ENCODE results near the gene FLNB. TPM values are rescaled to one million over a fixed set of nuclear protein-coding genes. Genes with fewer than 3 reads are reported as not detected.
A peak's percentile ranks its signal among the peaks of the same experiment; 100 is the strongest.

Gene FLNB
- total and polyA plus RNA-seq, 2 of the 13 experiments (the other 11 are each of a cell fraction or from before 2014, with no cell fraction given): 106 to 130 TPM

DNA sequence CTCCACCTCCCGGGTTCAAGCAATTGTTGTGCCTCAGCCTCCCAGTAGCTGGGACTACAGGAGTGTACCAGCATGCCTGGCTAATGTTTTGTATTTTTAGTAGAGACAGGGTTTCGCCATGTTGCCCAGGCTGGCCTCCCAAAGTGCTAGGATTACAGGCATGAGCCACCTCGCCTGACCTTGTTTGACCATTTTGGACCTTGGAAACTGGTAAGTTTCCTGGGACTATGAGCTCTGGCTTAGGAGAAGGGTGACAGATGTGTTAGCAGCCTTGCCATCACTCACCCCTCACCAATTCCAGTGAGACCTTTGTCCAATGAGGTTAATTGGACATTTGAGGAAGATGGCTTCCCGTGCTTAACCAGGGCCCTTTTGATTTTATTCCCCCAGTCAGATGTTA, 182.7 kb downstream of the FLNB start (continued):
- TF ChIP-seq, protein P1, sequence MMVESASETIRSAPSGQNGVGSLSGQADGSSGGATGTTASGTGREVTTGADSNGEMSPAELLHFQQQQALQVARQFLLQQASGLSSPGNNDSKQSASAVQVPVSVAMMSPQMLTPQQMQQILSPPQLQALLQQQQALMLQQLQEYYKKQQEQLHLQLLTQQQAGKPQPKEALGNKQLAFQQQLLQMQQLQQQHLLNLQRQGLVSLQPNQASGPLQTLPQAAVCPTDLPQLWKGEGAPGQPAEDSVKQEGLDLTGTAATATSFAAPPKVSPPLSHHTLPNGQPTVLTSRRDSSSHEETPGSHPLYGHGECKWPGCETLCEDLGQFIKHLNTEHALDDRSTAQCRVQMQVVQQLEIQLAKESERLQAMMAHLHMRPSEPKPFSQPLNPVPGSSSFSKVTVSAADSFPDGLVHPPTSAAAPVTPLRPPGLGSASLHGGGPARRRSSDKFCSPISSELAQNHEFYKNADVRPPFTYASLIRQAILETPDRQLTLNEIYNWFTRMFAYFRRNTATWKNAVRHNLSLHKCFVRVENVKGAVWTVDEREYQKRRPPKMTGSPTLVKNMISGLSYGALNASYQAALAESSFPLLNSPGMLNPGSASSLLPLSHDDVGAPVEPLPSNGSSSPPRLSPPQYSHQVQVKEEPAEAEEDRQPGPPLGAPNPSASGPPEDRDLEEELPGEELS (CRISPR knock-in tag; IDR thresholded peaks at IDR 0.05): 0 out of 2 replicates have a peak, but pooled peaks have one; percentile 28
- TF ChIP-seq ZNF20 (CRISPR knock-in tag; IDR thresholded peaks at IDR 0.05) (no peak), POLR2AphosphoS2 (IDR thresholded peaks at IDR 0.05; ENCODE audit: low read depth, low read length) (no peak), ZNF709 (CRISPR knock-in tag; IDR thresholded peaks at IDR 0.05) (no peak), CEBPG (CRISPR knock-in tag; IDR thresholded peaks at IDR 0.05) (peak; percentile 2; the same call in 1 of the 2 replicates), ZNF891 (CRISPR knock-in tag; IDR thresholded peaks at IDR 0.05) (no peak), PRPF4 (IDR thresholded peaks at IDR 0.05; ENCODE audit: low read depth, low read length, poor library complexity, severe bottlenecking) (no peak), CENPT (CRISPR knock-in tag; IDR thresholded peaks at IDR 0.05; ENCODE audit: low read depth) (no peak), MTF1 (CRISPR knock-in tag; IDR thresholded peaks at IDR 0.05) (no peak), AGO1 (IDR thresholded peaks at IDR 0.05; ENCODE audit: low read depth, low read length, poor library complexity, severe bottlenecking) (no peak), ZNF629 (CRISPR knock-in tag; conservative IDR thresholded peaks at IDR 0.05) (peak; percentile 27; the same call in 1 of the 2 replicates), ERF (CRISPR knock-in tag; IDR thresholded peaks at IDR 0.05) (no peak), TOPORS (CRISPR knock-in tag; IDR thresholded peaks at IDR 0.05) (no peak), HOXA3 (CRISPR knock-in tag; IDR thresholded peaks at IDR 0.05) (peak; percentile 26), ZNF644 (CRISPR knock-in tag; IDR thresholded peaks at IDR 0.05; ENCODE audit: low read depth) (0 out of 2 replicates have a peak, but pooled peaks have one; percentile 52), GABPB1 (CRISPR knock-in tag; IDR thresholded peaks at IDR 0.05) (0 out of 2 replicates have a peak, but pooled peaks have one; percentile 17), STAG1 (CRISPR knock-in tag; IDR thresholded peaks at IDR 0.05) (no peak), TEAD3 (CRISPR knock-in tag; optimal IDR thresholded peaks at IDR 0.05; ENCODE audit: borderline replicate concordance) (peak; percentile 9)
- TF ChIP-seq, protein P2, sequence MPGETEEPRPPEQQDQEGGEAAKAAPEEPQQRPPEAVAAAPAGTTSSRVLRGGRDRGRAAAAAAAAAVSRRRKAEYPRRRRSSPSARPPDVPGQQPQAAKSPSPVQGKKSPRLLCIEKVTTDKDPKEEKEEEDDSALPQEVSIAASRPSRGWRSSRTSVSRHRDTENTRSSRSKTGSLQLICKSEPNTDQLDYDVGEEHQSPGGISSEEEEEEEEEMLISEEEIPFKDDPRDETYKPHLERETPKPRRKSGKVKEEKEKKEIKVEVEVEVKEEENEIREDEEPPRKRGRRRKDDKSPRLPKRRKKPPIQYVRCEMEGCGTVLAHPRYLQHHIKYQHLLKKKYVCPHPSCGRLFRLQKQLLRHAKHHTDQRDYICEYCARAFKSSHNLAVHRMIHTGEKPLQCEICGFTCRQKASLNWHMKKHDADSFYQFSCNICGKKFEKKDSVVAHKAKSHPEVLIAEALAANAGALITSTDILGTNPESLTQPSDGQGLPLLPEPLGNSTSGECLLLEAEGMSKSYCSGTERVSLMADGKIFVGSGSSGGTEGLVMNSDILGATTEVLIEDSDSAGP (CRISPR knock-in tag; IDR thresholded peaks at IDR 0.05; ENCODE audit: borderline replicate concordance): no peak
- TF ChIP-seq, protein P3, sequence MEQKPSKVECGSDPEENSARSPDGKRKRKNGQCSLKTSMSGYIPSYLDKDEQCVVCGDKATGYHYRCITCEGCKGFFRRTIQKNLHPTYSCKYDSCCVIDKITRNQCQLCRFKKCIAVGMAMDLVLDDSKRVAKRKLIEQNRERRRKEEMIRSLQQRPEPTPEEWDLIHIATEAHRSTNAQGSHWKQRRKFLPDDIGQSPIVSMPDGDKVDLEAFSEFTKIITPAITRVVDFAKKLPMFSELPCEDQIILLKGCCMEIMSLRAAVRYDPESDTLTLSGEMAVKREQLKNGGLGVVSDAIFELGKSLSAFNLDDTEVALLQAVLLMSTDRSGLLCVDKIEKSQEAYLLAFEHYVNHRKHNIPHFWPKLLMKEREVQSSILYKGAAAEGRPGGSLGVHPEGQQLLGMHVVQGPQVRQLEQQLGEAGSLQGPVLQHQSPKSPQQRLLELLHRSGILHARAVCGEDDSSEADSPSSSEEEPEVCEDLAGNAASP (CRISPR knock-in tag; IDR thresholded peaks at IDR 0.05; ENCODE audit: borderline replicate concordance): peak; percentile 92; the same call in 1 of the 2 replicates
- TF ChIP-seq, protein P4, sequence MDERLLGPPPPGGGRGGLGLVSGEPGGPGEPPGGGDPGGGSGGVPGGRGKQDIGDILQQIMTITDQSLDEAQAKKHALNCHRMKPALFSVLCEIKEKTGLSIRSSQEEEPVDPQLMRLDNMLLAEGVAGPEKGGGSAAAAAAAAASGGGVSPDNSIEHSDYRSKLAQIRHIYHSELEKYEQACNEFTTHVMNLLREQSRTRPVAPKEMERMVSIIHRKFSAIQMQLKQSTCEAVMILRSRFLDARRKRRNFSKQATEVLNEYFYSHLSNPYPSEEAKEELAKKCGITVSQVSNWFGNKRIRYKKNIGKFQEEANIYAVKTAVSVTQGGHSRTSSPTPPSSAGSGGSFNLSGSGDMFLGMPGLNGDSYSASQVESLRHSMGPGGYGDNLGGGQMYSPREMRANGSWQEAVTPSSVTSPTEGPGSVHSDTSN (CRISPR knock-in tag; IDR thresholded peaks at IDR 0.05): no peak
- TF ChIP-seq, protein P5, sequence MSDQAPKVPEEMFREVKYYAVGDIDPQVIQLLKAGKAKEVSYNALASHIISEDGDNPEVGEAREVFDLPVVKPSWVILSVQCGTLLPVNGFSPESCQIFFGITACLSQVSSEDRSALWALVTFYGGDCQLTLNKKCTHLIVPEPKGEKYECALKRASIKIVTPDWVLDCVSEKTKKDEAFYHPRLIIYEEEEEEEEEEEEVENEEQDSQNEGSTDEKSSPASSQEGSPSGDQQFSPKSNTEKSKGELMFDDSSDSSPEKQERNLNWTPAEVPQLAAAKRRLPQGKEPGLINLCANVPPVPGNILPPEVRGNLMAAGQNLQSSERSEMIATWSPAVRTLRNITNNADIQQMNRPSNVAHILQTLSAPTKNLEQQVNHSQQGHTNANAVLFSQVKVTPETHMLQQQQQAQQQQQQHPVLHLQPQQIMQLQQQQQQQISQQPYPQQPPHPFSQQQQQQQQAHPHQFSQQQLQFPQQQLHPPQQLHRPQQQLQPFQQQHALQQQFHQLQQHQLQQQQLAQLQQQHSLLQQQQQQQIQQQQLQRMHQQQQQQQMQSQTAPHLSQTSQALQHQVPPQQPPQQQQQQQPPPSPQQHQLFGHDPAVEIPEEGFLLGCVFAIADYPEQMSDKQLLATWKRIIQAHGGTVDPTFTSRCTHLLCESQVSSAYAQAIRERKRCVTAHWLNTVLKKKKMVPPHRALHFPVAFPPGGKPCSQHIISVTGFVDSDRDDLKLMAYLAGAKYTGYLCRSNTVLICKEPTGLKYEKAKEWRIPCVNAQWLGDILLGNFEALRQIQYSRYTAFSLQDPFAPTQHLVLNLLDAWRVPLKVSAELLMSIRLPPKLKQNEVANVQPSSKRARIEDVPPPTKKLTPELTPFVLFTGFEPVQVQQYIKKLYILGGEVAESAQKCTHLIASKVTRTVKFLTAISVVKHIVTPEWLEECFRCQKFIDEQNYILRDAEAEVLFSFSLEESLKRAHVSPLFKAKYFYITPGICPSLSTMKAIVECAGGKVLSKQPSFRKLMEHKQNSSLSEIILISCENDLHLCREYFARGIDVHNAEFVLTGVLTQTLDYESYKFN (CRISPR knock-in tag; conservative IDR thresholded peaks at IDR 0.05): peak; percentile 46; the same call in 1 of the 2 replicates
